GM19239 (cell line): ENCODE measurements around the gene TECPR2.
"Not testable (repeated sequence)": the region's sequence is repeated elsewhere in the genome, so short reads cannot be mapped to it uniquely, and the experiment has no call there.

Experiments
- DNase-seq: peaks from one replicate; pipeline ENCODE4 v3.0.0; 2011; ENCODE audit warnings: low spot score; ENCODE audit not compliant: insufficient read length
- FAIRE-seq: peaks from 2 replicates; lab custom pipeline; 2011; peaks lifted over from hg19 to GRCh38; lab: Jason Lieb, UNC

Gene TECPR2

GRCh38 chr14:102333390-102333789, 29.4 kb upstream of the TECPR2 start:
- FAIRE-seq (no peak), DNase-seq (no peak)

- DNase-seq (no peak), FAIRE-seq (no peak)
Measured at GRCh38 chr14:102333795-102334705, 28.7 kb upstream of the TECPR2 start.

DNA sequence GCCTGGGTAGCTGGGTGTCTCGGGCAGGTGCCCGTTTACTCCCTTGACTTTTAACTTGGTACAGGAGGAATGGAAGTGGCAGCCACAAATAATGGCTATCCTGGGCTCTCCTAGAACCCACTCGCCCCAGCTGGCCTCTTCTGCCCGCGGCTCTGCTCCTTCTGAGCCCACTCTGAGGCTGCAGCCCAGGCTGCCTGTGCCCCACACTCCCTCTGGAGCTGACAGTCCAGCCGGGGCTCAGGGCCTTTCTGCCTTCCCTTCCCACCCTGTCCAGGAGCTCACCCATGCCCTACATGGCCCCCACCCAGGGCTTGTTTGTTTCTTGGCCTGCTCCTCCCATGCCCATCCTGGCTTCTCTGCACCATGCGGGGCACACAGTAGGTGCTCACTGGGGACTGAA, 27.6 kb upstream of the TECPR2 start:
- FAIRE-seq (no peak), DNase-seq (no peak)

GRCh38 chr14:102338724-102339123, 24.0 kb upstream of the TECPR2 start:
- FAIRE-seq, result no peak
- DNase-seq, result no peak

DNA sequence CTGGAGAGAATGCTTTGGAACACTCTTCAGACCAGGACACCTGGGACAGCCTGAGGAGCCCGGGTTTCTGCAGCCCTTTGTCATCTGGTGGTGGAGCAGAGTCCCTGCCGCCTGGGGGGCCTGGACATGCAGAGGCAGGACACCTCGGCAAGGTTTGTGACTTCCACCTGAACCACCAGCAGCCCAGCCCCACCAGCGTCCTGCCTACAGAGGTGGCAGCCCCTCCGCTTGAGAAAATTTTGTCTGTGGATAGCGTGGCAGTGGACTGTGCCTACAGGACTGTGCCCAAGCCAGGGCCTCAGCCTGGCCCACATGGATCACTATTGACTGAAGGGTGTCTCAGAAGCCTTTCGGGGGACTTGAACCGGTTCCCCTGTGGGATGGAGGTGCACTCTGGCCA, 21.2 kb upstream of the TECPR2 start:
- DNase-seq, result no peak
- no peak for FAIRE-seq

GRCh38 chr14:102342238-102342637, 20.5 kb upstream of the TECPR2 start:
- no peak for DNase-seq
- FAIRE-seq, result no peak

DNA sequence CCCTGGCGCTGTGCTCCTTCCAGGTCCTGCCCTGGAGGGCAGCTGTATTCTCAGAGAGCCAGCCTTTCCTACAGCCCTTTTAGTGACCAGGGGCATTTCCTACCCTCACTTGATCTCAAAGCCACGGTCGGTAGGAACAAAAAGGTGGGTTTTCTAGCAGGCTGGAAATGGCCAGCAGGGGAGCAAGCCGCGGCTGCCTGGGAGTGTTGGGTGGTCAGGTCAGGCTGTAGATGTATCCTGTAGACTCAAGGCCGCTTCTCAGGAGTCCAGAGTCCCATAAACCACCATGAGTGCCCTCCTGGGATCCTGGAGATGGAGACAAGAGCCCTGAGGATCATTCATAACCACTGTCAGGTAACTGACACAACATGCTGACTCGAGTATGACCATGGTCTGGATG, 18.7 kb upstream of the TECPR2 start:
- FAIRE-seq, result no peak

GRCh38 chr14:102344485-102344884, 18.3 kb upstream of the TECPR2 start:
- FAIRE-seq (no peak), DNase-seq (no peak)

More for the DNA sequence above, 18.7 kb upstream of the TECPR2 start:
- DNase-seq, result no peak

DNA sequence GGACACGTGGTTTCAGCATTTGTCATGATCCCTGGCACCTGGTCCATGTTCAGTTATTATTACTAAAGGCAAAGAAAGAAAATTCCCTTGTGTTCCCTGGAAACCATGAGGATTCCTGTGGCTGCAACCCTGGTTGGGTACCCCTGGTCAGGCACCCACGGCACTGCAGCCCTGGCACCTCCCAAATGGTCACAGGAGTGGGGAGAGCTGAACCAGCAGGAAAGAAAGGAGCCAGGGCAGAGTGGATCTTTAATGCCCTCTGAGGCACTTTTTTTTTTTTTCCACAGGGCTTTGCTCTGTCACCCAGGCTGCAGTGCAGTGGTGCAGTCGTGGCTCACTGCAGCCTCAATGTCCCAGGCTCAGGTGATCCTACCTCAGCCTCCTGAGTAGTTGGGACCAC, 17.5 kb upstream of the TECPR2 start:
- FAIRE-seq (no peak), DNase-seq (no peak)

DNA sequence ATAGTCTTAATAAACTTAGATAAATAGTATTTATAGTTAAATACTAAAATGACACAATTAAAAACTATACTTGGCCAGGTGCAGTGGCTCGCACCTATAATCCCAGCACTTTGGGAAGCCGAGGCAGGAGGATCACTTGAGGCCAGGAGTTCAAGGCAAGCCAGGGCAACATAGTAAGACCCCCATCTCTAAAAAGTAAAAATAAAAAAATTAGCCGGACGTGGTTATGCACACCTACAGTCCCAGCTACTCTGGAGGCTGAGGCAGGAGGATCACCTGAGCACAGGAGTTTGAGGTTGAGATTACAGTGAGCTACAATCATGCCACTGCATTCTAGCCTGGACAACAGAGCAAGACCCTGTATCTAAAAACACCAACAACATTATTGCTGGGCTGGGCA, 16.1 kb upstream of the TECPR2 start:
- DNase-seq, result no peak
- no peak for FAIRE-seq

GRCh38 chr14:102348376-102348775, 14.4 kb upstream of the TECPR2 start:
- DNase-seq (no peak), FAIRE-seq (no peak)

DNA sequence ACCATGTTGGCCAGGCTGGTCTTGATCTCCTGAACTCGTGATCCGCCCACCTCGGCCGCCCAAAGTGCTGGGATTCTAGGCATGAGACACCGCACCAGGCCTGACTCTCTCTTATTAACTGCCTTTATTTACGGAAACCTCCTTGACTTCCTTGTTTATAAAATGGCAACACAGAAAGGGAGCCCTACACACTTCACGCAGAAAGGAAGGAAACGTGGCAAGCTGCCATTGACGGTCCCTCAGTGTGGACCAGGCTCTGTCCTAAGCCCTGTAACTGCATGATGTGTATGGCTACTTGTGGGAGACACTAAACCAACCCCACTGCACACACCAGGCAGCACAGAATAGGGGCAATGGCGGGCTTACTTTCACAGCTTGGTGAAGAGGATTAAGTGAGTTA, 11.7 kb upstream of the TECPR2 start:
- DNase-seq, result no peak
- FAIRE-seq, result no peak

- not testable (repeated sequence) for FAIRE-seq, DNase-seq
Measured at GRCh38 chr14:102351593-102351992, 11.1 kb upstream of the TECPR2 start.

- DNase-seq (no peak), FAIRE-seq (no peak)
Measured at GRCh38 chr14:102352213-102352612, 10.5 kb upstream of the TECPR2 start.

DNA sequence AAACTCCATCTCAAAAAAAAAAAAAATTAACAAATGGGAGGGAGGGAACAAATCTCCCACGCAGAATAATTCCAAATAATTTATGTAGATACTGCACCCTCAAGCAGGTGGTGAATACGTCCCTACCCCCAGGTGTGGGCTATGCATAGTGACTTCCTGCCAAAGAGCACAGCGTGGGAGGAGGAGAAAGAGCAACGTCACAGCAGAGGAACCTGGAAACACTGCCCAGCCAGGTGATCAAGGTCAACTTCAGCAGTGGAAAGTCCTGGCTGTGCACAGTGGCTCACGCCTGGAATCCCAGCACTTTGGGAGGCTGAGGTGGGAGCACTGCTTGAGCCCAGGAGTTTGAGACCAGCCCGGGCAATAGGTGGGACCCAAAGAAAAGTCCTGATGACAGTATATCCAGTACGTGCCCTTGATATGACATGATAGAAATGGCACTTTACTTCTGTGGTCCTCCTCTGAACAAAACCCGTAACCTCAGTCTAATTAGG, 9.6 kb upstream of the TECPR2 start:
- DNase-seq (no peak), FAIRE-seq (no peak)

DNA sequence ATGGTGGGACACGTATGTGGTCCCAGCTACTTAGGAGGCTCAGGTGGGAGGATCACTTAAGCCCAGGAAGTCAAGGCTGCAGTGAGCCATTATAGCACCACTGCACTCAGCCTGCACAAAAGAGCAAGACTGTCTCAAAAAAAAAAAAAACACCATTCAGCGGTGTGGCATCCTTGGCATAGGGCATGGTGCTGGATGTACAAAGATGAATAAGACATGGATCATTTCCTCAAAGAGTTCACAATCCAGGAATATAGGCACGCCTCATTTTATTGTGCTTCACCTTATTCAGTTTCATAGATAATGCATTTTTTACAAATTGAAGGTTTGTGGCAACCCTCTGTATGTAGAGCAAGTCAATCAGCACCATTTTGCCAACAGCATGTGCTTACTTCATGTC, 6.5 kb upstream of the TECPR2 start:
- no peak for FAIRE-seq
- no peak for DNase-seq

DNA sequence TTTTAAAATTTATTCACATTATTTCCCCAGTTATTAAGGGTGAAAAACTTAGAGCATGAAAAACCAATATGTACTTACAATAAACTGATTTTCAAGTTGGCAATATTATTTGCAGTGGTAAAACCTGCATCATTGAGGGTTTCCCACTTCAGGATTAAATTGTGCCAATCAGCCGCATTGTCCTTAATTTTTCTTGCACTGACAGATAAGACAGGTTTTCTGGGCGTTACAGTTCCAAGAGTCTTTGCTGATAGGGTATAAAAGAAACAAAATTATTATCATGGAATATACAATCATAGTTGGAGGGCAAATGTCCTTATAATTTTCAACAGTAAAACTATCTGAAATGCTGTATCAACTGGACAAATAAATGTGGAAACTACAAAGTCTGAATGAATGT, 3.4 kb upstream of the TECPR2 start:
- DNase-seq (no peak), FAIRE-seq (no peak)

DNA sequence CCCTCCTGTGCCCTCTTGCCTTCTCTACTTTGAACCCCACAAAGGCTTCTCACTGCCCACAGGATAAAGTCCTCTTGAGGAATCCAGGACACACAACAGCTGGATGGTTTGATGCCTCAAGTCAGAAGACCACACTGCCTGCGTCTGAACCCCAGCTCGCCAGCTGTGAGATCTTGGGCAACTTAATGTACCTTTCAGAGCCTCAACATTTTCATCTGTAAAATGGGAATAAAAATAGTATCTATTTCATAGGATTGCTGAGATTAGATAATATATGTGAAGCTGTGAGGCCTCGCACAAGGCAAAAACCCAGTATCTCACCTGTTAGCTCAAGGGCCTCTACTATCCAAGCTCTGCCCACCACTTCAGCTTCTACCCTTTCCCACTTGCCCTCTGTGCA, 2.4 kb upstream of the TECPR2 start:
- no peak for FAIRE-seq
- DNase-seq, result no peak

DNA sequence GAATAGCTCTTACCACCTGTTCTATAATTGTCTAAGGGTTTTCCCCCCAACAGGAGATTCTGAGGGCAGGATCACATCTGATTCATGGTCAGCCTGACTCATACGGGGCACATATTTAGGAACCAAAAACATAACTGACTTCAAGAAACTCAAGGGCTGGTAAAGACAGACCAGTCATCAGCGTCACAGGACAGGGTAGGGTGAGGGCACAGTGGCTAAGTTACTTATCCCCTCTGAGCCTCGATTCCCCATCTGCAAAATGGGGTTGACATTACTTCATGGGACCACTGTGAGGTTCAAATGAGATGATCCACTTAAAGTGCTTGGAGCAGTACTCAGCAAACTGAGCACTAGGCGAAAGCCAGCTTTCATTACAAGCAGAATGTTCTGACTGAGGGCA, 657 bp upstream of the TECPR2 start:
- DNase-seq, result peak; percentile 24
- no peak for FAIRE-seq

GRCh38 chr14:102363182-102363943, 622 bp downstream of the TECPR2 start:
- FAIRE-seq (peak; percentile 23), DNase-seq (peak; percentile 16)

DNA sequence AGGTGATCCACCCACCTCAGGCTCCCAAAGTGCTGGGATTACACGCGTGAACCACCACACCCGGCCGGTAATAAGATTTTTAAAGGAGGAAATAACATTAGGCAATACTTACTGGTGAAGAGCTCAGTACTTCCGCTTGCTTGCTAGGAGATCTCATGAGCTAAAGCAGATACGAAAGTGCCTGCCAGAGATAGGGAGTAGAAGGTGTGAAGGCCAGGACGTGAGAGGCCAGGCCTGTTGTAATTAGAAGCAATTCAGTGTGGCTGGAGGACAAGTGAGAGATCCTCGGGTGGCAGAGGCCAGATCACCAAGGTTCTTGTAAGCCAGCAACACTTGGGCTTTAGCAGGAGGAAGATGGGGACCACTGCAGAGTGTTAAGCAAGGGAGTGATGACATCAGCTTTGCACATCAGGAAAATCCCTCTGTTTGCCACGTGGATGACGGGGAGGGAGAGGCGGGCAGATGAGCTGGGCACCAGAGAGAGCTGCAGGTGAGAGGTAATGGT, 7.6 kb downstream of the TECPR2 start:
- FAIRE-seq (no peak), DNase-seq (no peak)
